ENCODE measurements around the gene RSPO1.

The RSPO1 gene

GRCh38 chr1:37672136-37672870, 37.6 kb upstream of the RSPO1 start:
- DNase-seq = no peak
- H3K4me1 ChIP-seq (ENCODE audit: control insufficient read depth in 1 of 2, insufficient read depth in 2 of 2, low read length in 2 of 2) = no peaks in the 10 kb centered on the region

DNA sequence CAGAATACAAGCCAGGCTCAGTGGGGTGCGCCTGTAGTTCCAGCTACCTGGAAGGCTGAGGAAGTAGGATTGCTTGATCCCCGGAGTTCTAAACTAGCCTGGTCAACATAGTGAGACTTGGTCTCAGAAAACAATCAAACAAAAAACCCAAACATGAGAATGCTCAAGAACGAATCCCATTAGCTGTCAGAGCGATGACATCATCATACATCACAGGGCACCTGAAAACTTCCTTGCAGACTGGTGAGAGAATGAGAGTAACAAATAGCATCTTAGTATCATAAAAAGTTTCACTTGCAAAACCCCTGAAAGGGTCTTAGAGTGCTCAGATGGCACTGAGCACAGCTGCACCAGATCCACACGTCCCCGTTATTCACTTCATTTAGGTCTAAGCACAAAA, 36.6 kb upstream of the RSPO1 start:
- no peak overlapping the region for H4K8ac ChIP-seq (ENCODE audit: low read depth, low read length)
- no peak overlapping the region for H2AFZ ChIP-seq (ENCODE audit: insufficient read depth, low read length, poor library complexity)
- no peak overlapping the region for H3K23ac ChIP-seq (ENCODE audit: low read length)
- H4K12ac ChIP-seq (ENCODE audit: low read depth, low read length) = no peak overlapping the region
- H2BK120ac ChIP-seq (ENCODE audit: insufficient read depth, low read length, poor library complexity) = no peak overlapping the region
- H3K9me3 ChIP-seq (ENCODE audit: insufficient read depth, low read depth, low read length) = peaks cover 5% of the 10 kb centered on the region
- no peak overlapping the region for H2BK12ac ChIP-seq (ENCODE audit: low read length)
- no peak overlapping the region for H3K4me3 ChIP-seq (ENCODE audit: low read depth, low read length)
- H3K27me3 ChIP-seq (ENCODE audit: insufficient read depth, low read length) = no peaks in the 10 kb centered on the region
- no peaks in the 10 kb centered on the region for H3K79me2 ChIP-seq (ENCODE audit: control insufficient read depth, insufficient read depth, low read length, poor library complexity)
- no peak overlapping the region for H3K18ac ChIP-seq (ENCODE audit: low read length)
- H4K91ac ChIP-seq (ENCODE audit: low read depth, low read length) = no peak overlapping the region
- H3K4me2 ChIP-seq (ENCODE audit: low read length) = no peak overlapping the region
- no peak overlapping the region for H3K14ac ChIP-seq (ENCODE audit: low read length)
- H3K27ac ChIP-seq (ENCODE audit: low read depth, low read length) = no peak overlapping the region
- no peaks in the 10 kb centered on the region for H3K4me1 ChIP-seq (ENCODE audit: control insufficient read depth in 1 of 2, insufficient read depth in 2 of 2, low read length in 2 of 2)
- H3K4ac ChIP-seq (ENCODE audit: low read depth, low read length) = no peak overlapping the region
- H3K79me1 ChIP-seq (ENCODE audit: low read length) = no peaks in the 10 kb centered on the region
- no CpG with 5 or more reads among the region's 6 CpGs for WGBS (ENCODE audit: extremely low coverage, insufficient coverage, insufficient read length)
- no peak for DNase-seq
- H2AK5ac ChIP-seq (ENCODE audit: low read length) = no peak overlapping the region
- no peaks in the 10 kb centered on the region for H3K36me3 ChIP-seq (ENCODE audit: control insufficient read depth in 1 of 2, insufficient read depth in 2 of 2, low read length in 2 of 2)
- H3K9ac ChIP-seq (ENCODE audit: low read length) = no peak overlapping the region
- no peak overlapping the region for H2BK5ac ChIP-seq (ENCODE audit: low read depth, low read length, poor library complexity)

More at GRCh38 chr1:37672136-37672870, 37.6 kb upstream of the RSPO1 start:
- H3K79me2 ChIP-seq (ENCODE audit: control insufficient read depth, insufficient read depth, low read length, poor library complexity) = no peaks in the 10 kb centered on the region
- H3K79me1 ChIP-seq (ENCODE audit: low read length) = no peaks in the 10 kb centered on the region
- H3K23ac ChIP-seq (ENCODE audit: low read length) = no peak overlapping the region
- H2AFZ ChIP-seq (ENCODE audit: insufficient read depth, low read length, poor library complexity) = no peak overlapping the region
- H3K27me3 ChIP-seq (ENCODE audit: insufficient read depth, low read length) = no peaks in the 10 kb centered on the region
- no peak overlapping the region for H4K8ac ChIP-seq (ENCODE audit: low read depth, low read length)
- H3K4ac ChIP-seq (ENCODE audit: low read depth, low read length) = no peak overlapping the region
- H3K27ac ChIP-seq (ENCODE audit: low read depth, low read length) = no peak overlapping the region
- H4K12ac ChIP-seq (ENCODE audit: low read depth, low read length) = no peak overlapping the region
- no peak overlapping the region for H2BK12ac ChIP-seq (ENCODE audit: low read length)
- no peaks in the 10 kb centered on the region for H3K36me3 ChIP-seq (ENCODE audit: control insufficient read depth in 1 of 2, insufficient read depth in 2 of 2, low read length in 2 of 2)
- no peak overlapping the region for H3K18ac ChIP-seq (ENCODE audit: low read length)
- H3K4me2 ChIP-seq (ENCODE audit: low read length) = no peak overlapping the region
- peaks cover 5% of the 10 kb centered on the region for H3K9me3 ChIP-seq (ENCODE audit: insufficient read depth, low read depth, low read length)
- no peak overlapping the region for H4K91ac ChIP-seq (ENCODE audit: low read depth, low read length)
- WGBS (ENCODE audit: extremely low coverage, insufficient coverage, insufficient read length) = no CpG with 5 or more reads among the region's 9 CpGs
- H2BK120ac ChIP-seq (ENCODE audit: insufficient read depth, low read length, poor library complexity) = no peak overlapping the region
- H2AK5ac ChIP-seq (ENCODE audit: low read length) = no peak overlapping the region
- no peak overlapping the region for H2BK5ac ChIP-seq (ENCODE audit: low read depth, low read length, poor library complexity)
- no peak overlapping the region for H3K4me3 ChIP-seq (ENCODE audit: low read depth, low read length)
- H3K14ac ChIP-seq (ENCODE audit: low read length) = no peak overlapping the region
- H3K9ac ChIP-seq (ENCODE audit: low read length) = no peak overlapping the region

GRCh38 chr1:37670133-37670532, 35.4 kb upstream of the RSPO1 start:
- Histone ChIP-seq H4K12ac (ENCODE audit: low read depth, low read length) (no peak overlapping the region), H3K23ac (ENCODE audit: low read length) (no peak overlapping the region), H3K79me2 (ENCODE audit: control insufficient read depth, insufficient read depth, low read length, poor library complexity) (no peaks in the 10 kb centered on the region), H2BK5ac (ENCODE audit: low read depth, low read length, poor library complexity) (no peak overlapping the region), H3K9ac (ENCODE audit: low read length) (no peak overlapping the region), H2BK120ac (ENCODE audit: insufficient read depth, low read length, poor library complexity) (no peak overlapping the region), H2AFZ (ENCODE audit: insufficient read depth, low read length, poor library complexity) (no peak overlapping the region), H4K91ac (ENCODE audit: low read depth, low read length) (no peak overlapping the region), H3K4me3 (ENCODE audit: low read depth, low read length) (no peak overlapping the region), H3K27ac (ENCODE audit: low read depth, low read length) (no peak overlapping the region), H3K4me2 (ENCODE audit: low read length) (no peak overlapping the region), H2BK12ac (ENCODE audit: low read length) (no peak overlapping the region), H3K4ac (ENCODE audit: low read depth, low read length) (no peak overlapping the region), H2AK5ac (ENCODE audit: low read length) (no peak overlapping the region), H3K14ac (ENCODE audit: low read length) (no peak overlapping the region), H3K36me3 (ENCODE audit: control insufficient read depth in 1 of 2, insufficient read depth in 2 of 2, low read length in 2 of 2) (no peaks in the 10 kb centered on the region), H3K18ac (ENCODE audit: low read length) (no peak overlapping the region), H3K27me3 (ENCODE audit: insufficient read depth, low read length) (no peaks in the 10 kb centered on the region), H3K79me1 (ENCODE audit: low read length) (no peaks in the 10 kb centered on the region), H4K8ac (ENCODE audit: low read depth, low read length) (no peak overlapping the region), H3K4me1 (ENCODE audit: control insufficient read depth in 1 of 2, insufficient read depth in 2 of 2, low read length in 2 of 2) (no peaks in the 10 kb centered on the region), H3K9me3 (ENCODE audit: insufficient read depth, low read depth, low read length) (peaks cover 5% of the 10 kb centered on the region)
- no peak for DNase-seq
- WGBS (ENCODE audit: extremely low coverage, insufficient coverage, insufficient read length) = no CpG with 5 or more reads among the region's 2 CpGs

DNA sequence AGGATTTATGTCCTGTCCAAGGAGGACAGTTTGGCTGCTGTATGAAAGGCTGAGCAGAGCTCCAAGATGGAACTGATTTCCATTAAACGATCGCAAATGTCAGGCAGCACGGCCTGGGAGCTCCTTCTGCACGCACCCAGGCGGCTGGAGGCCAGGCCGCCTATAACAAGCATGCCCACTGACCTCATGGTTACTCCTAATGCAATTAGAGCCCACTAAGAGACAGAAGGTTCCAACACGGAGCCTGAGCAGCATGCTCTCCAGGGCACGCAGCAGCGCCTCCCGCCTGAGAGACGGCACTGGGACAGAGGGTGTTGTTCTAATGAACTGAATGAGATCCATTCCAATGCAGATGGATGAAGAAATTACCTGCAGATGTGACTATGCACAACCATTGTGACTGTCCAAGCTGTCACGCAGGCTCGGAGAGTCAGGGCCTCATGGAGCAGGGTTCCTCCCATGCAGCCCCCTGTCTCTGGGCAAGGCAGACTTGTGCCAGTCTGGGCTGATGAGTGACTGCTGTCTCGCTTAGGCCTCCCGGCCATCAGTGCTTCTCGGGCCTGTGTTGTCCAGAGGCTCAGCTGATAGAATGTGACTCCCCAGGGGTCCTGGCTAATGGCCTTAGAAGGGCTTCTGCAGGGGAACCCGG, 32.5 kb upstream of the RSPO1 start:
- H2BK120ac ChIP-seq (ENCODE audit: insufficient read depth, low read length, poor library complexity) = no peak overlapping the region
- H3K9me3 ChIP-seq (ENCODE audit: insufficient read depth, low read depth, low read length) = peaks cover 2% of the 10 kb centered on the region
- no peak overlapping the region for H3K4ac ChIP-seq (ENCODE audit: low read depth, low read length)
- no peak overlapping the region for H3K9ac ChIP-seq (ENCODE audit: low read length)
- DNase-seq = no peak
- no peak overlapping the region for H2BK12ac ChIP-seq (ENCODE audit: low read length)
- H3K4me1 ChIP-seq (ENCODE audit: control insufficient read depth in 1 of 2, insufficient read depth in 2 of 2, low read length in 2 of 2) = no peaks in the 10 kb centered on the region
- H3K18ac ChIP-seq (ENCODE audit: low read length) = no peak overlapping the region
- no peak overlapping the region for H4K8ac ChIP-seq (ENCODE audit: low read depth, low read length)
- no peak overlapping the region for H2AFZ ChIP-seq (ENCODE audit: insufficient read depth, low read length, poor library complexity)
- no peak overlapping the region for H3K4me2 ChIP-seq (ENCODE audit: low read length)
- no peak overlapping the region for H2AK5ac ChIP-seq (ENCODE audit: low read length)
- H3K79me1 ChIP-seq (ENCODE audit: low read length) = no peaks in the 10 kb centered on the region
- H3K14ac ChIP-seq (ENCODE audit: low read length) = no peak overlapping the region
- H4K91ac ChIP-seq (ENCODE audit: low read depth, low read length) = no peak overlapping the region
- no peak overlapping the region for H3K23ac ChIP-seq (ENCODE audit: low read length)
- H3K36me3 ChIP-seq (ENCODE audit: control insufficient read depth in 1 of 2, insufficient read depth in 2 of 2, low read length in 2 of 2) = no peaks in the 10 kb centered on the region
- H3K27ac ChIP-seq (ENCODE audit: low read depth, low read length) = no peak overlapping the region
- WGBS (ENCODE audit: extremely low coverage, insufficient coverage, insufficient read length) = no CpG with 5 or more reads among the region's 17 CpGs
- H3K79me2 ChIP-seq (ENCODE audit: control insufficient read depth, insufficient read depth, low read length, poor library complexity) = no peaks in the 10 kb centered on the region
- no peak overlapping the region for H4K12ac ChIP-seq (ENCODE audit: low read depth, low read length)
- no peaks in the 10 kb centered on the region for H3K27me3 ChIP-seq (ENCODE audit: insufficient read depth, low read length)
- no peak overlapping the region for H2BK5ac ChIP-seq (ENCODE audit: low read depth, low read length, poor library complexity)
- H3K4me3 ChIP-seq (ENCODE audit: low read depth, low read length) = no peak overlapping the region

Measured in trophoblast cell (in vitro differentiated cells and primary cell).